HG02623 (cell line): Measurements from ENCODE around the gene MAN2B1.
A peak's percentile ranks its signal among the peaks of the same experiment; 100 is the strongest.
"Not testable (repeated sequence)": the region's sequence is repeated elsewhere in the genome, so short reads cannot be mapped to it uniquely, and the experiment has no call there.

Source experiments
- ATAC-seq: cut with Tn5 transposase; IDR thresholded peaks from one replicate; pipeline ENCODE4 v1.9.1; 2021; ENCODE audit warnings: moderate library complexity; ENCODE audit not compliant: unreplicated experiment

MAN2B1 gene

GRCh38 chr19:12623361-12624031, 43.0 kb downstream of the MAN2B1 start:
- no peak for ATAC-seq

DNA sequence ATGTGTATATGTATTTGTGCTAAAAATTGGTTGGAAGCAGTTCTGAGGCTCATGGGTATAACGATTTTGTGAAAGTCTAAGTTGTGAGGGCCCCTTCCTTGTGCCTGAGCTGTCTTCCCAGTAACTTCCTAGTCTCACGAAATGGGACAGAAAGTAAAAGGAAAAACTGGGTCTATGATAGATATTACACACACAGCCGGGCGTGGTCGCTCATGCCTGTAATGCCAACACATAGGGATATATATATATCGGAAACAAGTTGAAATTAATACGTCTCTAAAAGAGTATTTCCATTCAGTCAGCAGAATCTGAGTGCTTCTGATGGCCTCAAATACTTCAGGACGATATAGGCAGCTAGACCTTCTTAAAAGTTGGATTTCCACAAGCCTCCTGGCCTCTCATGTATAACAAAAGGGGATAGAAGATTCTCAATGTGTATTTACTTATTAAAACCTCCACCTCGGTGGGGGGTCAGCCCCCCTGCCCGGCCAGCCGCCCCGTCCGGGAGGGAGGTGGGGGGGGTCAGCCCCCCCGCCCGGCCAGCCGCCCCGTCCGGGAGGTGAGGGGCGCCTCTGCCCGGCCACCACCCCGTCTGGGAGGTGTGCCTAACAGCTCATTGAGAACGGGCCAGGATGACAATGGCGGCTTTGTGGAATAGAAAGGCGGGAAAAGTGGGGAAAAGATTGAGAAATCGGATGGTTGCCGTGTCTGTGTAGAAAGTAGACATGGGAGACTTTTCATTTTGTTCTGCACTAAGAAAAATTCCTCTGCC, 45.1 kb downstream of the MAN2B1 start:
- not testable (repeated sequence) for ATAC-seq

GRCh38 chr19:12617646-12618045, 48.9 kb downstream of the MAN2B1 start:
- no peak for ATAC-seq

DNA sequence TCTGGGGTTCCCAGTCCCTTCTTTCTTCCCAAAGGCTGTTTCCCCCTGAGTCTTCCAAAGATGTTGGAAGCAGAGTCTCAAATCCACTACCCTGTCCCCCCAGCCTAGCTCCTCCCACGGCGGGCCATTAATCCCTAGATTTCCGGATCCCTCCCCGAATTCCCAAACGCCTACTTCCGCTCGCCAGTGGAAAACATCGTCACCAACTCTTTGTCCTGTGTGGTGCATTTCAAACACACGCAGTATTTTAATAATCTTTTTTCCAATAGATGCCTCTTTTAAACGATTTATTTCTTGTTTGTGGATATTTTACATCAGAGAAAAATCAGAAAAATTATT, 55.2 kb downstream of the MAN2B1 start:
- ATAC-seq, result no peak

DNA sequence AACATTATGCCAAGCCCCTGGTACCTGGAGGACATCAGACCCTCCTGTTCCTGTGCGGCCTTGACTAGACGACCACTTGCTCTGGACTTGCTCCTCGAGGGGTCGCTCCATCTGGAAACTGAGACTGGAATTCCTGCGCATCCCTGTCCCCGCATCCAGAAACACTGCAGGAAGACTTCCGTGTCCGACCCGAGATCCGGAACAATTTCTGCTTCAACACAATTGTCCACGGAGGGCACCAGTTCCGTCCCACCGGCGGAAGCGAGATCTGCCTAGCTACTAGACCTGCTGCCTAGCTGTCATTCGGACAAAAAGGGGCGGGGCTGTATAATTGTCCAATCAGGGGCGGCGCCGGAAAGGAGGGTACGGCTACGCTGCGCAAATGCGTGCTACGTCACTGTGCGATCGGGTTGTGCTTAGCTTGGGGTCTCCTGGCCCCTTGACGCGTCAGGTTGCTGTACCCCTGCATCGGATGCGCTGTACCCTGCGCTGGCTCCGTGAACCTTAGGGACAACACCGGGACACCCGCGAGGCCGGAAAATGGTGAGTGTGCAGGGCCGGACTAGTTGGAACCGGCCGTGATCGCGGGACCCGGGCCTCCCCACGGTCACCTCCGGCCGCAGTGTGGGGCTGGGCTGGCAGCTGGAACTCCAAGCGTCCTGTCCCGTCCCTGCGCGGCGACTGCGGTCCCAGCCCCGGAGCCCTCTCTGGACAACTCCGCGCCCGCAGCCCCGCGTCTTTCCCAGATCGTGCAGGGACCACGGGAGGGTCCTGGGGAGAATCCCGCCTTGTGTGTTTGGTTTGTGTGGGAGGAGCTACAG, 55.8 kb downstream of the MAN2B1 start, which contains the start of the genes ZNF490 and ZNF791:
Gene ZNF490, minus strand, starts transcription at position 274 of the 821 bp plus-strand sequence. Its CDS starts 133 bp downstream, at position 141.
Gene ZNF791, plus strand, starts transcription at position 381 of the 821 bp plus-strand sequence. Its CDS starts 160 bp downstream, at position 541.
- ATAC-seq, result peak; percentile 72

- no peak for ATAC-seq
These were observed 58.9 kb downstream of the MAN2B1 start for GRCh38 chr19:12607631-12608030.

DNA sequence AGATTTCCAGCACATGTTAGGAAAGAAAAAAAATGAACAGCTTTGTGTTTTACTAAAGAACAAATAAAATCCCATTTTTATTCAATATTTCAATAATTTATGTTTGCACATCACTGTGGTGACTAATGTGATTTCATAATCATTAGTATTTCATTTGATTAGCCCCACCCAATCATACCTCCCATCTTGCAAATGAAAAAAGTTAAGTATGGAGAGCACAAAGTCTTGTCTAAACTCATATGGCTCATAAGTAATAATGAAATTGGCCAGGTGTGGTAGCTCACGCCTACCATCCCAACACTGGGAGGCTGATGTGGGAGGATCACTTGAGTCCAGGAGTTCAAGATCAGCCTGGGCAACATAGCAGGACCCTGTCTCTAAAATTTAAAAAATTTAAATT, 59.7 kb downstream of the MAN2B1 start:
- ATAC-seq, result no peak

DNA sequence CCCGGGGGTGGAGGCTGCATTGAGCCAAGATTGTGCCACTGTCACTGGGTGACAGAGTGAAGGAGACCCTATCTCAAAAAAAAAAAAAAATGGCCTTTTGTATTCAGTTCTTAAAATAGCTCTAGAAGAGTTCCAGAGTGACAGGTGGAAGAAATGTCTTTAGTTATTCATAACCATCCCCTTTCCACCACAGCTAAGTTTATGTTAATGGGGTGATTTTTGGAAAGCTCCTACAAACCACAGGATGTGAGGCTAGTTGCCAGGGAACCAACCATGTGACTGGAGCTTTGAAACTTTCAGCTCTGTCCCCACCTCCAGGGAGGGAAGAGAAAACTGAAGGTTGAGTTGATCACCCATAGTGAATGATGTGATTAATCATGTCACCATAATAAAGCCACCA, 62.8 kb downstream of the MAN2B1 start:
- no peak for ATAC-seq

DNA sequence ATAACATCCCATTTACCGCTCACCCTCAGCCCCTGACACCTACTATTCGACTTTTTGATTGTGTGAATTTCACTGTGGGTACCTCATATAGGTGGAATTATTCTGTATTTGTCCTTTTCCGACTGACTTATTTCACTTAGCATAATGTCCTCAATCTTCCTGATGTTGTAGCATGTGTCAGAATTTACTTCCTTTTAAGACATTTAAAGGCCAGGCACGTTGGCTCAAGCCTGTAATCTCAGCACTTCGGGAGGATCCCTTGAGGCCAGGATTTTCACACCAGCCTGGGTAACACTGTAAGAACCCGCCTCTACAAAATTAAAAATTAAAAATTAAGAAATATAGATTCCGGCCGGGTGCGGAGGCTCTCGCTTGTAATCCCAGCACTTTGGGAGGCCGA, 68.9 kb downstream of the MAN2B1 start:
- no peak for ATAC-seq

DNA sequence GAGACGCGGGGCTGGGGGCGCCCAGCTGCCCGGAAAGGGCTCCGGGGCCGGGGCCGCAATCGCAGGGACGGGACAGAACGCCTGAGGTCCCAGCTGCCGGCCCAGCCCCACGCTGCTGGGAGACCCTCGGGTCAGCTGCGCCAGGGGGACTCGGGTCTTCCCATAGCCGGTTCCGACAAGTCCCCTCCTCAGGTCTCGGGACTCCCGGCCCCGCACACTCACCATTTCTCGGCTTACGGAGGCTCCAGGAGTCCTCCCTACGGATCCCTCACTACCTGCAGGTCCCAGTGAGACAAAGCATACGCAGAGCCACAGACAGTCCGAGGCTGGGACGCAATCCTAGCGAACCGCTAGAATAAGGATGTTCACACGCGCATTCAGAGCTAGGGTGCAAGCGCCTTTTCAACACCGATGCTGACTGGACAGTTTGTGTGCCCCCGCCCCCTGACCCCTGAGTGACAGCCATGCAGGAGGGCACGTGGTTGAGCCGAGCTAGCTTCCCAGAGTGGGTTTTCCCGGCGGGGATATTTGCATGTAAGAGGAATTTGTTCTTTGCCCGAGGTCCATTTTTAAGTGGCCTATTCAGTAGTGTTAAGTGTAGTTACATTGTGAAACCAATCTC, 69.5 kb downstream of the MAN2B1 start:
- no peak for ATAC-seq
